Suprapubic skin (tissue), 4 donors: ENCODE results near the gene MICAL2. TPM values are rescaled to one million over a fixed set of nuclear protein-coding genes. Genes with fewer than 3 reads are reported as not detected.

Source experiments
- DNase-seq, 2 donors: peaks; one replicate each; pipeline ENCODE4 v3.0.0-alpha.2; 2019; ENCODE audit warnings: low spot score in 2 of 2
- H3K27ac ChIP-seq: fragments of 200-600 bp; sonication (generic); one replicate; pipeline ENCODE4 v1.5.1; 2019
- H3K27me3 ChIP-seq: fragments of 200-600 bp; sonication (generic); one replicate; pipeline ENCODE4 v1.5.1; 2019
- H3K36me3 ChIP-seq: fragments of 200-600 bp; sonication (generic); one replicate; pipeline ENCODE4 v1.5.1; 2019
- H3K4me1 ChIP-seq: fragments of 200-600 bp; sonication (generic); one replicate; pipeline ENCODE4 v1.5.1; 2019
- H3K4me3 ChIP-seq: fragments of 200-600 bp; sonication (generic); one replicate; pipeline ENCODE4 v1.5.1; 2019; ENCODE audit warnings: mild to moderate bottlenecking
- H3K9me3 ChIP-seq: fragments of 200-600 bp; sonication (generic); one replicate; pipeline ENCODE4 v1.5.1; 2019
- CTCF ChIP-seq, 2 donors: fragments of 200-600 bp in 1 of 2; fragments of 450-650 bp in 1 of 2; sonication (generic) in 1 of 2; IDR thresholded peaks; one replicate each; pipeline ENCODE4 v1.5.1; 2016 to 2019; ENCODE audit warnings: antibody characterized with exemption in 2 of 2, mild to moderate bottlenecking in 1 of 2, moderate library complexity in 1 of 2
- EP300 ChIP-seq: sonication (generic); formaldehyde crosslinking; IDR thresholded peaks from one replicate; pipeline ENCODE4 v1.6.1; 2017; ENCODE audit warnings: antibody characterized with exemption
- POLR2A ChIP-seq, 2 donors: fragments of 450-650 bp; IDR thresholded peaks; one replicate each; pipeline ENCODE4 v1.6.1; 2017; ENCODE audit warnings: antibody characterized with exemption in 2 of 2, mild to moderate bottlenecking in 2 of 2, moderate library complexity in 2 of 2
- POLR2AphosphoS5 ChIP-seq, 3 donors: sonication (generic); formaldehyde crosslinking; IDR thresholded peaks; one replicate each; pipeline ENCODE4 v1.6.1; 2017; ENCODE audit warnings: antibody characterized with exemption in 3 of 3
- WGBS: methylation state at CpG from one replicate; pipeline ENCODE4 v1.1.5; 2018; 5-methylcytosine and 5-hydroxymethylcytosine counted together
- total RNA-seq, 4 donors: library from RNA; depleted of rRNA; stranded (reverse); fragments of >200 nt; gene quantifications; one replicate each; pipeline ENCODE4 v1.1.0, GENCODE V29; 2016

MICAL2 gene
- total RNA-seq, 4 donors from 2014 or later, result 117 to 232 (median 164) TPM

DNA sequence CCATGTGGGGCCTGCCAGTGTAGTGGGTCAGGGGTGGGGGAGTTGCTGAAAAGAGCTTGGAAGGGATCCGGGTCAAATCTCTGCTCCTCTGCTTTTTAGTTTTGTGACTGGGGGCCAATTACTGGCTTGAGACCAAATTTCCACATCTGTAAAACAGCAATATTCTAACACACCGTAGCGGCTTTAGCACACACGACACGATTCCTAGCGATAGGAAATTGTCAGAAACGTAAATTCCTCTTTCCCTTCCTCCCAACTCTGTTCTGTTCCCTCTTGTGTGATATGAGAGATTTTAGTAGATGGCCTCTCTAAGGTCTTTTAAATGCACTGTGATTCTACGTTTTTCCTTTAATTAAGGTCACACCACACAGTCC, 71.9 kb downstream of the MICAL2 start:
- Histone ChIP-seq H3K36me3 (no peaks in the 10 kb centered on the region), H3K27me3 (no peaks in the 10 kb centered on the region), H3K27ac (no peak overlapping the region), H3K4me3 (no peak overlapping the region), H3K9me3 (no peaks in the 10 kb centered on the region), H3K4me1 (peaks cover 22% of the 10 kb centered on the region)
- no peak for DNase-seq
- no peak for TF ChIP-seq CTCF (IDR thresholded peaks at IDR 0.05)
- no peak for TF ChIP-seq POLR2AphosphoS5 (IDR thresholded peaks at IDR 0.05)
- no peak for TF ChIP-seq EP300
- TF ChIP-seq POLR2A (IDR thresholded peaks at IDR 0.05), result no peak
- WGBS, result 76% methylated on average over 8 of the region's 8 CpGs

DNA sequence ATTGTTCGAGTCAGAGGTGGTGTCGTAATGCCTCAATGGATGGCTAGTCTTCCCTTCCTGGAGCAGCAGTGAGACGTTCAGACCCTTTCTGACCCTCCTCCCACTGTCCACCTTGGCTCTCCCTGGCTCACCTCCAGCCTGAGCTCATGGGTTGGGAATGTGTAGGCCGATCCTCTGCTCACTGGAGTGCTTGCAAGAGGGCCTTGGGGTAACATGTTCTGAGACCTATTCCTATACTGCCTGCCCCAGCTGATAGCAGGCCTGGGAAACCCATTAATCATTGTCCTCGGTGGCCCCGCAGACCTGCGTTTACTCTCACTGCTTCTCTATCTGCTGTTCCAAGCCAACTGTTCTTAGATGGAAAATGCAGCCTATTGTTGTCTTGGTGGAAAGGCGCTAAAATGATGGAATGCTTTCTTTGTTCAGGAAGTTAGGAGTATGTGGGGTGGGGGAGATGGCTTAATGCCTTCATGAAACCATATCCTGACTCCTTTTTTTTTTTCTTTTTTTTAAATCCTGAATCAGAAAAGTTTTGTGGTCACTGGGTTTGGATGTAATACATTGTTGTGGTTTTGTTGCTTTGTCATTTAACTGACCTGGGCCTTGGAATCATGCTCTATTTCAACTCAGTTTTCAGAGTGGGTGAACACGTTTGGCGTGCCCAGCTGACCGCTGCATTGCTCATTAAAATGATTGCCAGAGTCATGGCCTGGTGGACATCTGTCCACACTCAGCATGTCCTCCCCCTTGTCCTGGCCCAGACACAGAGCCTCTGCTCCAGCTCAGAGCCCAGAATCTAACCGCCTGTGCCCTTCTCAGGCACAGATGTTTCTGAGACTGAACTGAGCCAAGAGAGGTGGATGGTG, 72.5 kb downstream of the MICAL2 start:
- no peak for DNase-seq
- TF ChIP-seq CTCF (IDR thresholded peaks at IDR 0.05) (no peak), POLR2A (IDR thresholded peaks at IDR 0.05) (no peak), EP300 (no peak), POLR2AphosphoS5 (IDR thresholded peaks at IDR 0.05) (no peak)
- no peak overlapping the region for H3K4me3 ChIP-seq

DNA sequence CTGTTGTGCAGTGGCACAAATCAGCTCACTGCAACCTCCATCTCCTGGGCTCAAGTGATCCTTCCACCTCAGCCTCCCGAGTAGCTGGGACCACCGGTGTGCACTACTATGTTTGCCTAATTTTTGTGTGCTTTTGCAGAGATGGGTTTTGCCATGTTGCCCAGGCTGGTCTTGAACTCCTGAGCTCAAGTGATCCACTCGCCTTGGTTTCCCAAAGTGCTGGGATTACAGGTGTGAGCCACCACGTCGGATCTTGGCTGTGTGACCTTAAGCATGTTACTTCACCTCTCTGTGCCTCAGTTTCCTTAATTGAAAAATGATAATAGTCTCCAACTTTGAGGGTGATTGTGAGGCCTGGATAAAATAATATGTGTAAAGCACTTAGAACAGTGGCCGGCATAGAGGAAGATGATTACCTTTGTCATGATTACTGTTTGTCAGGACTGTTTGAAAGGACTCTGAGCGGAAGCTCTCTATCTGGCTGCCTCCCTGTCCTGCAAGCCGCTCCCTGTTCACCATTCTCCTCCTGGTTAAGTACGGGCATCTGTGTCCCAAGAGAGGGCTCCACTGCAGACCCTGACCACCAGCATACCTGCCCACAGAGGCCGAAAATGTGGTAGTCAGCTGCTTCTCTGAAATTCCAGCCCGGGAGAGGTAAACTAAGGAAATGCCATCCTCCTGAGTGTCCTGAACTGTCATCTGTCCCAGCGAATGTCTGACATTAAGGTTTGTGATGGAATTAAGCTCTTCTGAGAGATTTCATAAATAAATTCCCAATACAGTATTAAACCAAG, 73.6 kb downstream of the MICAL2 start:
- Histone ChIP-seq H3K27ac (no peak overlapping the region), H3K9me3 (no peaks in the 10 kb centered on the region), H3K4me1 (peaks cover 20% of the 10 kb centered on the region), H3K4me3 (no peak overlapping the region), H3K36me3 (no peaks in the 10 kb centered on the region), H3K27me3 (no peaks in the 10 kb centered on the region)
- DNase-seq, result no peak
- TF ChIP-seq POLR2AphosphoS5 (IDR thresholded peaks at IDR 0.05), result no peak
- TF ChIP-seq CTCF (IDR thresholded peaks at IDR 0.05), result no peak
- no peak for TF ChIP-seq POLR2A (IDR thresholded peaks at IDR 0.05)
- TF ChIP-seq EP300, result no peak
- 94% methylated on average over 12 of the region's 12 CpGs for WGBS

More for the DNA sequence above, 72.5 kb downstream of the MICAL2 start:
- Histone ChIP-seq H3K9me3 (no peaks in the 10 kb centered on the region), H3K27ac (no peak overlapping the region), H3K36me3 (no peaks in the 10 kb centered on the region), H3K4me1 (peaks cover 22% of the 10 kb centered on the region), H3K27me3 (no peaks in the 10 kb centered on the region)
- WGBS, result 78% methylated on average over 12 of the region's 12 CpGs

- no peaks in the 10 kb centered on the region for H3K36me3 ChIP-seq
- no peaks in the 10 kb centered on the region for H3K27me3 ChIP-seq
- H3K4me1 ChIP-seq, result peaks cover 19% of the 10 kb centered on the region
- H3K27ac ChIP-seq, result no peak overlapping the region
- TF ChIP-seq CTCF (IDR thresholded peaks at IDR 0.05) (no peak), EP300 (no peak), POLR2AphosphoS5 (IDR thresholded peaks at IDR 0.05) (no peak), POLR2A (IDR thresholded peaks at IDR 0.05) (no peak)
- DNase-seq, result no peak
- 100% methylated on average over 1 of the region's 1 CpG for WGBS
- no peaks in the 10 kb centered on the region for H3K9me3 ChIP-seq
- H3K4me3 ChIP-seq, result no peak overlapping the region
These were observed 74.3 kb downstream of the MICAL2 start for GRCh38 chr11:12184699-12185098.

DNA sequence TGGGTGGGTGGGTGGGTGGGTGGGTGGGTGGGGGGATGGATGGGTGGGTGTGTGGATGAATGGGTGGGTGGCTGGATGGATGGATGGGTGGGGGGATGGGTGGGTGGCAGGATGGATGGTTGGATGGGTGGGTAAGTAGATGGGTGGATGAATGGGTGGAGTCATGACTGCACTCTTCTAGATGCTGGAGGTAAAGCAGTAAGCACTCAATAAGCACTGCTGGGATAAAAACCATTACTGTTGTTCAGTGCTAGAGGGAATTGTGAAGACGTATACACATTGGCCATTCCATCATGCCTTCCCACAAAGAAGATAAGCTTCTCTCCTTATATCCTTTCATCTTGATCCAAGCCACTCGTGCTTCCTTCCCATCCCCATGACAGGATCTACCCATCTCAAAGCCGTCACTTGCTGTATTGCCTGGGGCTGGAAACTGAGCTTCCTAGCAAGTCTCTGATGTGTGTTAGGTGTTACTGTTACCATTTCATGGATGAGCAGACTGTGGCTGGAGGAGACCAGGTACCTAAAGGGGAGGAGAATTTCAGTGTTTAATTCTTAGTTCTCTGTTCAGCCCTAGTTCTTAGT, 74.8 kb downstream of the MICAL2 start:
- Histone ChIP-seq H3K4me3 (no peak overlapping the region), H3K4me1 (peaks cover 23% of the 10 kb centered on the region), H3K9me3 (no peaks in the 10 kb centered on the region), H3K27me3 (no peaks in the 10 kb centered on the region), H3K27ac (no peak overlapping the region), H3K36me3 (no peaks in the 10 kb centered on the region)
- DNase-seq, result no peak
- WGBS, result 79% methylated on average over 3 of the region's 3 CpGs
- TF ChIP-seq CTCF (IDR thresholded peaks at IDR 0.05), result no peak
